ENCODE results near the gene HBD. TPM values are rescaled to one million over a fixed set of nuclear protein-coding genes. Genes with fewer than 3 reads are reported as not detected.

HBD gene
- total and polyA plus RNA-seq, 9 of the 15 experiments (the other 6 are each of a cell fraction or from before 2014, with no cell fraction given) = 11.8 to 169 (median 36.0) TPM

DNA sequence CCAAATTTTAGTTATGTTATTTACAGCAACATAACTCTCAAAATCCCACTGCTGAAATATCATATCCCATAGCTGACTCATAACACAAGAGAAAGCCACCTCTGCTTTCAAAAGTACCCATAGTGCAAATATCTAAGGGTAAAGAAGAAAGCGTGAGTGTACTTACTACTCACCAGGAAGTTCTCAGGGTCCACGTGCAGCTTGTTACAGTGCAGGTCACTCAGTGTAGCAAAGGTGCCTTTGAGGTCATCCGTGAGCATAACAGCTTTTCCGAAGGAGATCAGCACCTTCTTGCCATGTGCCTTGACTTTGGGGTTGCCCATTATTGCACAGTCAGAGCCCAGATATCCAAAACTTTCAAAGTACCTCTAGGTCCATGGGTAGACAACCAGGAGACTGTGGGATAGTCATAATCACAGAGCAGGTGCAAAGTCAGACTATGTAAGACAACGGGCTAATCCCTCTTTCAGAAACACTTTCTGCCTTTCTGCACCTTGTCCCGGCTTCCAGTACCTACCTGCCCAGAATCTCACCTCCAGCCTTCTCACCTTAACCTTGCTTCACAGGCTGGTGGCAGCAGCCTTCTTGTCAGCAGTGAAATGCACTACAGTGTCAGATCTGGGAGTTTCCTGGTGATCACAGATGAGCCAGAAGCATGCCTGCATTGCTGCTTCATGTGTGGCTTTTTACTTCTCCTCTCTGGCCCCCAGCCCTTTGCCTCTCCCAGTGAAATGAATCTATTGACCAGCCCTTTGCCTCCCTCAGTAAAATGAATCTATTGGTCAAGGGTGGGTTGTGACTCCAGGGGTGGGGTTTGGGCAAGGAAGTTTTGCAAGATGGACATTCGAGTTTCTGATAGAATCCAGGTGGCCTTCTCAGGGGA, 8.9 kb upstream of the HBD start (continued):
- TF ChIP-seq, protein P1, sequence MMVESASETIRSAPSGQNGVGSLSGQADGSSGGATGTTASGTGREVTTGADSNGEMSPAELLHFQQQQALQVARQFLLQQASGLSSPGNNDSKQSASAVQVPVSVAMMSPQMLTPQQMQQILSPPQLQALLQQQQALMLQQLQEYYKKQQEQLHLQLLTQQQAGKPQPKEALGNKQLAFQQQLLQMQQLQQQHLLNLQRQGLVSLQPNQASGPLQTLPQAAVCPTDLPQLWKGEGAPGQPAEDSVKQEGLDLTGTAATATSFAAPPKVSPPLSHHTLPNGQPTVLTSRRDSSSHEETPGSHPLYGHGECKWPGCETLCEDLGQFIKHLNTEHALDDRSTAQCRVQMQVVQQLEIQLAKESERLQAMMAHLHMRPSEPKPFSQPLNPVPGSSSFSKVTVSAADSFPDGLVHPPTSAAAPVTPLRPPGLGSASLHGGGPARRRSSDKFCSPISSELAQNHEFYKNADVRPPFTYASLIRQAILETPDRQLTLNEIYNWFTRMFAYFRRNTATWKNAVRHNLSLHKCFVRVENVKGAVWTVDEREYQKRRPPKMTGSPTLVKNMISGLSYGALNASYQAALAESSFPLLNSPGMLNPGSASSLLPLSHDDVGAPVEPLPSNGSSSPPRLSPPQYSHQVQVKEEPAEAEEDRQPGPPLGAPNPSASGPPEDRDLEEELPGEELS (CRISPR knock-in tag; IDR thresholded peaks at IDR 0.05; ENCODE audit: borderline replicate concordance) = peak; percentile 83; the same call in 1 of the 2 replicates
- TF ChIP-seq ZNF77 (CRISPR knock-in tag; IDR thresholded peaks at IDR 0.05) (no peak), NBN (IDR thresholded peaks at IDR 0.05; ENCODE audit: low read depth) (peak; percentile 13; the same call in 1 of the 2 replicates), SIN3A (IDR thresholded peaks at IDR 0.05; ENCODE audit: borderline replicate concordance in 2 of 2, control insufficient read depth in 1 of 2, low read depth in 2 of 2, low read length in 2 of 2) (peak in 1 of 2 experiments; percentile 19; a peak in 1 of 4 replicates), BHLHE40 (IDR thresholded peaks at IDR 0.05; ENCODE audit: low read length) (peak; percentile 80), C11orf30 (IDR thresholded peaks at IDR 0.05; ENCODE audit: low read depth) (no peak), HCFC1 (IDR thresholded peaks at IDR 0.05; ENCODE audit: low read depth, low read length) (no peak), FOSL1 (tag; conservative IDR thresholded peaks at IDR 0.05) (peak; percentile 43; the same call in 1 of the 2 replicates), CCNT2 (IDR thresholded peaks at IDR 0.05; ENCODE audit: borderline replicate concordance, extremely low read depth, insufficient read length, low read depth, low read length) (peak; percentile 49)
- TF ChIP-seq, protein P2, sequence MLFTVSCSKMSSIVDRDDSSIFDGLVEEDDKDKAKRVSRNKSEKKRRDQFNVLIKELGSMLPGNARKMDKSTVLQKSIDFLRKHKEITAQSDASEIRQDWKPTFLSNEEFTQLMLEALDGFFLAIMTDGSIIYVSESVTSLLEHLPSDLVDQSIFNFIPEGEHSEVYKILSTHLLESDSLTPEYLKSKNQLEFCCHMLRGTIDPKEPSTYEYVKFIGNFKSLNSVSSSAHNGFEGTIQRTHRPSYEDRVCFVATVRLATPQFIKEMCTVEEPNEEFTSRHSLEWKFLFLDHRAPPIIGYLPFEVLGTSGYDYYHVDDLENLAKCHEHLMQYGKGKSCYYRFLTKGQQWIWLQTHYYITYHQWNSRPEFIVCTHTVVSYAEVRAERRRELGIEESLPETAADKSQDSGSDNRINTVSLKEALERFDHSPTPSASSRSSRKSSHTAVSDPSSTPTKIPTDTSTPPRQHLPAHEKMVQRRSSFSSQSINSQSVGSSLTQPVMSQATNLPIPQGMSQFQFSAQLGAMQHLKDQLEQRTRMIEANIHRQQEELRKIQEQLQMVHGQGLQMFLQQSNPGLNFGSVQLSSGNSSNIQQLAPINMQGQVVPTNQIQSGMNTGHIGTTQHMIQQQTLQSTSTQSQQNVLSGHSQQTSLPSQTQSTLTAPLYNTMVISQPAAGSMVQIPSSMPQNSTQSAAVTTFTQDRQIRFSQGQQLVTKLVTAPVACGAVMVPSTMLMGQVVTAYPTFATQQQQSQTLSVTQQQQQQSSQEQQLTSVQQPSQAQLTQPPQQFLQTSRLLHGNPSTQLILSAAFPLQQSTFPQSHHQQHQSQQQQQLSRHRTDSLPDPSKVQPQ (CRISPR knock-in tag; IDR thresholded peaks at IDR 0.05; ENCODE audit: borderline replicate concordance) = no peak
- TF ChIP-seq, protein P3, sequence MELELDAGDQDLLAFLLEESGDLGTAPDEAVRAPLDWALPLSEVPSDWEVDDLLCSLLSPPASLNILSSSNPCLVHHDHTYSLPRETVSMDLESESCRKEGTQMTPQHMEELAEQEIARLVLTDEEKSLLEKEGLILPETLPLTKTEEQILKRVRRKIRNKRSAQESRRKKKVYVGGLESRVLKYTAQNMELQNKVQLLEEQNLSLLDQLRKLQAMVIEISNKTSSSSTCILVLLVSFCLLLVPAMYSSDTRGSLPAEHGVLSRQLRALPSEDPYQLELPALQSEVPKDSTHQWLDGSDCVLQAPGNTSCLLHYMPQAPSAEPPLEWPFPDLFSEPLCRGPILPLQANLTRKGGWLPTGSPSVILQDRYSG (tag; conservative IDR thresholded peaks at IDR 0.05; ENCODE audit: low read depth) = peak; percentile 56; the same call in 1 of the 2 replicates
- TF ChIP-seq, protein P4, sequence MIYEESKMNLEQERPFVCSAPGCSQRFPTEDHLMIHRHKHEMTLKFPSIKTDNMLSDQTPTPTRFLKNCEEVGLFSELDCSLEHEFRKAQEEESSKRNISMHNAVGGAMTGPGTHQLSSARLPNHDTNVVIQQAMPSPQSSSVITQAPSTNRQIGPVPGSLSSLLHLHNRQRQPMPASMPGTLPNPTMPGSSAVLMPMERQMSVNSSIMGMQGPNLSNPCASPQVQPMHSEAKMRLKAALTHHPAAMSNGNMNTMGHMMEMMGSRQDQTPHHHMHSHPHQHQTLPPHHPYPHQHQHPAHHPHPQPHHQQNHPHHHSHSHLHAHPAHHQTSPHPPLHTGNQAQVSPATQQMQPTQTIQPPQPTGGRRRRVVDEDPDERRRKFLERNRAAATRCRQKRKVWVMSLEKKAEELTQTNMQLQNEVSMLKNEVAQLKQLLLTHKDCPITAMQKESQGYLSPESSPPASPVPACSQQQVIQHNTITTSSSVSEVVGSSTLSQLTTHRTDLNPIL (CRISPR knock-in tag; IDR thresholded peaks at IDR 0.05) = no peak
- TF ChIP-seq, protein P5, sequence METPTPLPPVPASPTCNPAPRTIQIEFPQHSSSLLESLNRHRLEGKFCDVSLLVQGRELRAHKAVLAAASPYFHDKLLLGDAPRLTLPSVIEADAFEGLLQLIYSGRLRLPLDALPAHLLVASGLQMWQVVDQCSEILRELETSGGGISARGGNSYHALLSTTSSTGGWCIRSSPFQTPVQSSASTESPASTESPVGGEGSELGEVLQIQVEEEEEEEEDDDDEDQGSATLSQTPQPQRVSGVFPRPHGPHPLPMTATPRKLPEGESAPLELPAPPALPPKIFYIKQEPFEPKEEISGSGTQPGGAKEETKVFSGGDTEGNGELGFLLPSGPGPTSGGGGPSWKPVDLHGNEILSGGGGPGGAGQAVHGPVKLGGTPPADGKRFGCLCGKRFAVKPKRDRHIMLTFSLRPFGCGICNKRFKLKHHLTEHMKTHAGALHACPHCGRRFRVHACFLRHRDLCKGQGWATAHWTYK (CRISPR knock-in tag; IDR thresholded peaks at IDR 0.05) = 0 out of 2 replicates have a peak, but pooled peaks have one; percentile 12

Data from K562 (cell line).